ENCODE data around the gene CDHR3.

The CDHR3 gene

GRCh38 chr7:106036004-106036403, 72.9 kb downstream of the CDHR3 start:
- Histone ChIP-seq H3K27me3 (replicated peaks; ENCODE audit: control insufficient read depth, insufficient read depth, low read length) (no peaks in the 10 kb centered on the region), H3K4me3 (replicated peaks; ENCODE audit: low read depth, low read length) (no peak overlapping the region), H3K36me3 (ENCODE audit: control insufficient read depth, insufficient read depth, low read length) (no peaks in the 10 kb centered on the region)
- TF ChIP-seq, protein P1, sequence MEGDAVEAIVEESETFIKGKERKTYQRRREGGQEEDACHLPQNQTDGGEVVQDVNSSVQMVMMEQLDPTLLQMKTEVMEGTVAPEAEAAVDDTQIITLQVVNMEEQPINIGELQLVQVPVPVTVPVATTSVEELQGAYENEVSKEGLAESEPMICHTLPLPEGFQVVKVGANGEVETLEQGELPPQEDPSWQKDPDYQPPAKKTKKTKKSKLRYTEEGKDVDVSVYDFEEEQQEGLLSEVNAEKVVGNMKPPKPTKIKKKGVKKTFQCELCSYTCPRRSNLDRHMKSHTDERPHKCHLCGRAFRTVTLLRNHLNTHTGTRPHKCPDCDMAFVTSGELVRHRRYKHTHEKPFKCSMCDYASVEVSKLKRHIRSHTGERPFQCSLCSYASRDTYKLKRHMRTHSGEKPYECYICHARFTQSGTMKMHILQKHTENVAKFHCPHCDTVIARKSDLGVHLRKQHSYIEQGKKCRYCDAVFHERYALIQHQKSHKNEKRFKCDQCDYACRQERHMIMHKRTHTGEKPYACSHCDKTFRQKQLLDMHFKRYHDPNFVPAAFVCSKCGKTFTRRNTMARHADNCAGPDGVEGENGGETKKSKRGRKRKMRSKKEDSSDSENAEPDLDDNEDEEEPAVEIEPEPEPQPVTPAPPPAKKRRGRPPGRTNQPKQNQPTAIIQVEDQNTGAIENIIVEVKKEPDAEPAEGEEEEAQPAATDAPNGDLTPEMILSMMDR (IDR thresholded peaks at IDR 0.05; ENCODE audit: insufficient read depth, low read length, poor library complexity, severe bottlenecking): no peak
- no peak for DNase-seq (ENCODE audit: extremely low read depth, insufficient read length)

- DNase-seq (ENCODE audit: extremely low read depth, insufficient read length): no peak
- Histone ChIP-seq H3K4me3 (replicated peaks; ENCODE audit: low read depth, low read length) (no peak overlapping the region), H3K27me3 (replicated peaks; ENCODE audit: control insufficient read depth, insufficient read depth, low read length) (no peaks in the 10 kb centered on the region), H3K36me3 (ENCODE audit: control insufficient read depth, insufficient read depth, low read length) (no peaks in the 10 kb centered on the region)
- TF ChIP-seq, protein P1 (IDR thresholded peaks at IDR 0.05; ENCODE audit: insufficient read depth, low read length, poor library complexity, severe bottlenecking): no peak
These were observed 74.6 kb downstream of the CDHR3 start for GRCh38 chr7:106037489-106038176.

DNA sequence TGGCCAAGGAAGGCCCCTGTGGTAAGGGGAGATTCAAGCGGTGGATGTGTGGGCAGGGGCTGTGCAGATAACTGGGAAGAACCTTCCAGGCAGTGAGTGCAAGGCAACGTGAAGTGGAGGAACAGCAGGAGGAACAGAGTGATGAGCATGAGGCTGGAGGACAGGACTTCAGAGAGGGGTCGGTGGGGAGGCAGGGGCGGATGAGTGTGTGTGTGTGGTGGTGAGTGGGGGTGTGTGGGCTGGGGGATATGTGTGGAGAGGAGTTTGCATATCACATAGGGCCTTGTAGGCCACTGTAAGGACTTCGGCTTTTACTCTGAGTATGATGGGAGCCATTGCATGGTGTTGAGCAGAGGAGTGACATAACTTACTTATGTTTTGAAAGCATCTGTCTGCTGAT, 75.2 kb downstream of the CDHR3 start:
- Histone ChIP-seq H3K36me3 (ENCODE audit: control insufficient read depth, insufficient read depth, low read length) (no peaks in the 10 kb centered on the region), H3K4me3 (replicated peaks; ENCODE audit: low read depth, low read length) (no peak overlapping the region), H3K27me3 (replicated peaks; ENCODE audit: control insufficient read depth, insufficient read depth, low read length) (no peaks in the 10 kb centered on the region)
- DNase-seq (ENCODE audit: extremely low read depth, insufficient read length): no peak
- TF ChIP-seq, protein P1 (IDR thresholded peaks at IDR 0.05; ENCODE audit: insufficient read depth, low read length, poor library complexity, severe bottlenecking): no peak

GRCh38 chr7:106038916-106039315, 75.9 kb downstream of the CDHR3 start:
- no peak for DNase-seq (ENCODE audit: extremely low read depth, insufficient read length)
- peaks cover under 1% of the 10 kb centered on the region; the same call in 1 of the 2 replicates for H3K27me3 ChIP-seq (replicated peaks; ENCODE audit: control insufficient read depth, insufficient read depth, low read length)
- H3K36me3 ChIP-seq (ENCODE audit: control insufficient read depth, insufficient read depth, low read length): no peaks in the 10 kb centered on the region
- TF ChIP-seq, protein P1 (IDR thresholded peaks at IDR 0.05; ENCODE audit: insufficient read depth, low read length, poor library complexity, severe bottlenecking): no peak
- H3K4me3 ChIP-seq (replicated peaks; ENCODE audit: low read depth, low read length): no peak overlapping the region

DNA sequence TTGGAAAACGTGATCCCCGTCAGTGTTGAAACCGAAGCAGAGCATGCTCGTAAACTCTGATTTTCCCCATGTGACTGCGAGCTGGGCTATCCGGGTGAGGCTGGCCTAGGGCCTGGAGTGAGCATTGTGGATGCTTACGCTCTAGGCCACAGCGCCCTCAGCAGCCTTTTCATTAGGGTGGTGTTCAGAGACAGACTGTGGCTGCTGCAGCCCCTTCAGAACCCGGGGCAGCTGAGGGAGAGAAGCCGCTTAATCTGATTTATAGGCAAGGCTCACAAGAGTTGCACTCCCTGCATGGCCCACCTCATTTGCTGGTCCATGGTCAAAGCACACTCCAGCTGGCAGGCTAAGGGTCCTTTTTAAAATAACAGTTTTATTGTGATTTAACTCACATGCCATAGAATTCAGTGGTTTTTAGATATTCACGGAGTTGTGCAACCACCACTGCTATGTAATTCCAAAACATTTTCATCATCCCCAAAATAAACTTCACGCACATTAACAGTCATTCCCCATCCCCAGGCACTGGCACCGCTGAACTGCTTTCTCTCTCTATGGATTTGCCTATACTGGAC, 76.5 kb downstream of the CDHR3 start:
- no peak for DNase-seq (ENCODE audit: extremely low read depth, insufficient read length)
- TF ChIP-seq, protein P1 (IDR thresholded peaks at IDR 0.05; ENCODE audit: insufficient read depth, low read length, poor library complexity, severe bottlenecking): no peak
- no peaks in the 10 kb centered on the region for H3K36me3 ChIP-seq (ENCODE audit: control insufficient read depth, insufficient read depth, low read length)
- H3K4me3 ChIP-seq (replicated peaks; ENCODE audit: low read depth, low read length): no peak overlapping the region
- H3K27me3 ChIP-seq (replicated peaks; ENCODE audit: control insufficient read depth, insufficient read depth, low read length): peaks cover 2% of the 10 kb centered on the region; the same call in 1 of the 2 replicates
